IPS DF 4.7 (cell line): ENCODE data around the gene PIK3CB.
"Not testable (repeated sequence)": the region's sequence is repeated elsewhere in the genome, so short reads cannot be mapped to it uniquely, and the experiment has no call there.

Experiments used
- DNase-seq: peaks from one replicate; pipeline ENCODE4 v3.0.0-alpha.2; 2013; ENCODE audit warnings: low spot score; ENCODE audit errors: extremely low read depth

Gene PIK3CB

GRCh38 chr3:138761002-138761401 is 73.7 kb downstream of the PIK3CB start:
- no peak for DNase-seq

DNA sequence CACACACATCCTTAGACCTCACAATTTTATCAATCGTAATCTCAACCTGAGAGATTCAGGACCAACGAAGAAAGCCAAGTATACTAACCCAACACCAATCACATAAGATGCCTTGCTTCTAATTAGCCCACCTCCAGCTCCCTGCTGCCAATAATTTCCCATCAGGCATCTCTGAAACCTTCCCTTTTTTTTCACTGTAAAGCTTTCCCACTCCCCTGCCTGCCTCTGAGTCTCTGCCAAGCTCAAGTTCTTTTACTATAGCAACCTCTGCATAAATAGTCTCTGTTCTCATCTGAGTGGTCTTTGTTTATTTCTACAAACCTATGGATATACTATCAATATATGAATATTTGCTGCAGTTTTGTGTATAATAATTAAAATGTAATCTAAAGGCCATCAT is 86.5 kb downstream of the PIK3CB start:
- no peak for DNase-seq

DNA sequence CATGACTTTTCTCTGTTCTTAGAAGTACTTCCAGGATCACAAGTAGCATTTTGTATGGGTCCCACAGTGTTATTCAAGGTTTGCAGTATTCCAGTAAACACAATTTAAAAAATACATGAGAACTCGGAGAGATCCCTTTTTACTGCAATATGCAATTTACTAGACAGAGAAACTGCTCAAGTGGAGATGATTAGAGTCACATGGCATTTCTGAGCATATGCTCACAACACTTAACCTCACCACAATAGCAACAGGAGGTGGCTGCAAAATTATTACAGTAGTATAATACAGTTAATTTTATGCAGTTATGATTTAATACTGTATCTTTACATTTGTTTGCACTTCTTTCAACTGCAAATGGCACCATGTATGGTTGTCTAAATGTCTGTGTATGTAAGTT is 87.5 kb downstream of the PIK3CB start:
- no peak for DNase-seq

DNA sequence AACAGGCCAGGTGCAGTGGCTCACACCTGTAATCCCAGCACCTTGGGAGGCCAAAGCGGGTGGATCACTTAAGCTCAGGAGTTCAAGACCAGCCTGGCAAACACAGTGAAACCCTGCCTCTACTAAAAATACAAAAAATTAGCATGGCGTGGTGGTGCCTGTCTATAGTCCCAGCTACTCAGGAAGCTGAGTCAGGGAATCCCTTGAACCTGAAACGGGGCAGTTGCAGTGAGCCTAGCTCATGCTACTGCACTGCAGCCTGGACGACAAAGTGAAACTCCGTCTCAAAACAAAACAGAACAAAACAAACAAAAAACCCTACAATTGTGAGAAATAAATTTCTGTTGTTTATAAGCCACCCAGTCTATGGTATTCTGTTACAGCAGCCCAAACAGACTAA is 94.7 kb downstream of the PIK3CB start:
- DNase-seq = no peak

- DNase-seq = no peak
Observed at GRCh38 chr3:138732456-138732855, 102.3 kb downstream of the PIK3CB start.

GRCh38 chr3:138726946-138727730 is 107.6 kb downstream of the PIK3CB start:
- no peak for DNase-seq

GRCh38 chr3:138726042-138726441 is 108.7 kb downstream of the PIK3CB start:
- DNase-seq = not testable (repeated sequence)

DNA sequence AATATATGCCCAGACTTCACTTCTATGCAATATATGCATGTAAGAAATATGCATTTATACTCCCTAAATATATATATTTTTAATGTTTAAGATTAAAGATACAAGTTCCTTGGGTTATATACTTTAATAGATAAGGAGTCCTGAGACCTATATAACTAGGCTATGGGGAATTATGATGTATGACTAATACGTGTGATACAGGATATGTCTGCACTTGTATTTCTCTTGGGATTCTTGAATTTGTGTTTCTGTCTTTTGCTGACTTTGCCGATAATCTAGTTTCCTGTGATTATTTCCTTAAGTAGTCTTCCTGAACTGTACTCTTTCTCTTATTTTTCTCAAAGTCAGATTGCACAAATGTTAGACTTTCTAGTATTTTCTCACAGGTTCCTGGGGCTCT is 109.6 kb downstream of the PIK3CB start:
- DNase-seq = no peak

GRCh38 chr3:138724443-138724842 is 110.3 kb downstream of the PIK3CB start:
- no peak for DNase-seq

DNA sequence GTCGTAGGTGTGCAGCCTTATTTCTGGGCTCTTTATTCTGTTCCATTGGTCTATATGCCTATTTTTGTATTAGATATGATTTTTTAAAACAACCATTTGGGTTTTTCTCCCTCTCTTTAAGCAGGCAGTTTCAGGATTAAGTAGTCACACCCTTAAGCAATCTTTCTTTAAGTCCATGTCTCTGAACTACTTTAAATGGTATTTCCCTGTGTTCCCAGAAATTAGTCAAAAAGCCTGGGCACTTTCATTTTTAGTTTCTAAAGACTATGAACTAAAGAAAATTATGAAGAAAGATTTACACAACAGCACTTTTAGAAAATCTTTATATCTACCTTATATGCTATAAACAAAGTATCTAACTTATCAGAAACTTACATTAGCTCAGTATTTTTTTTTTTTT is 115.9 kb downstream of the PIK3CB start:
- no peak for DNase-seq

DNA sequence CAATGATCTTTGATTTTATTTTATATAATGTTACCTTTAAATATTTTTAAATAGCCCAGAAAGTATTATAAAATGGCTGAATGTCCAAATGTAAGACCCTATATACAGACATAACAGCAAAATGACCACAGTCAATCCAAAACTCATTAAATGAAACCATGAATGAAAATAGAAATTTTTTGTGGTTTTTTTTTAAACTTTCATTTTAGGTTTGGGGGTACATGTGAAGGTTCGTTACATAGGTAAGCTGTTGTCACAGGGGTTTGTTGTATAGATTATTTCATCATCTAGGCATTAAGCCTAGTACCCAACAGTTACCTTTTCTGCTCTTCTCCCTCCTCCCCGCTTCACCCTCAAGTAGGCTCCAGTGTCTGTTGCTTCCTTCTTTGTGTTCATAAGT is 117.4 kb downstream of the PIK3CB start:
- DNase-seq = no peak

DNA sequence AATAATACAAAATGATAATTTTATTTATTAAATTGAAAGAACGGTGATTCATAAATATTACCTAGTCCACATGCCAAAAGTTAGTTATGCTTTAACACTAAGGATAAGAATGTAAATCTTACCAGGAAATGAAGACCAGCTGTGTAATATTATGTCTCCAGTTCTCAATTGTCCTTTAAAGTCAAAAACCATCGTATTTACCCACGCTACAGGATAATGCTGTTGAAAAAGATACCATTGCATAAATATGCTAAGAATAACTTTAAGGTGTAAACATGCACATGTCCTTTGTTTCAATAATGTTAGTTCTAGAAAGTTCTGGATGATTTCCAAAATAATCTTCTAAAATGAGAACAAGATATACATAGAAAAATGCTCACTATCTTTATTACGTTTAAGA is 122.6 kb downstream of the PIK3CB start:
- no peak for DNase-seq

GRCh38 chr3:138705675-138706074 is 129.1 kb downstream of the PIK3CB start:
- no peak for DNase-seq

- DNase-seq = no peak
Observed at GRCh38 chr3:138696666-138697370, 137.9 kb downstream of the PIK3CB start.

- DNase-seq = no peak
Observed at GRCh38 chr3:138694287-138695007, 140.3 kb downstream of the PIK3CB start.

DNA sequence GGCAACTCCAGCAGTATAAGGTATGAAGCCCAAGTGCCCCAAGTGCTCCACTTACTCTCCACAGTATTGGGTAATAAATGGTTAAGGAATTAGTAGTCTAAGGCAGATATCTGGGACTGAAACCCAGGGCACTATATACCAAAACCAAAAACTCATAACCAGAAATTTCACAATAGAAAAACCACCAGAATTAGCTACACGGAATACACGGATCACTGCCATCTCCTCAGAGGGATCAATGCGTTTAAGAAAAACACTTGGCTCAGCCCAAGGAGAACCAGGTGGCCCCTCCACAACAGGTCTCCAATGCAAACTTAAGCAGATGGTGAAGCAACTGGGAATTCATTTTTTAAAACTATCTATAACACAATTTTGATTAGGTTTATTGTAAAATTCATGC is 142.6 kb downstream of the PIK3CB start:
- no peak for DNase-seq

DNA sequence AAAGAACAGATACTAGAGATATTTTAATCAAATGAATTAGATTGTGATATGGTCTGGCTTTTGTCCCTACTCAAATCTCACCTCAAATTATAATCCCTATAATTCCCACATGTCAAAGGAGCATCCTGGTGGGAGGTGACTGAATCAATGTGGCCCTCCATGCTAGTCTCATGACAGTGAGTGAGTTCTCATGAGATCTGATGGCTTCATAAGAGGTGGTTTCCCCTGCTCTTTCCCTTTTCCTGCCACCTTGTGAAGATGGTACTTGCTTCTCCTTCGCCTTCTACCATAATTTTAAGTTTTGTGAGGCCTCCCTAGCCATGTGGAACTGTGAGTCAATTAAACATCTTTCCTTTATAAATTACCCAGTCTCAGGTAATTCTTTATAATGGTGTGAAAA is 143.4 kb downstream of the PIK3CB start:
- DNase-seq = no peak

DNA sequence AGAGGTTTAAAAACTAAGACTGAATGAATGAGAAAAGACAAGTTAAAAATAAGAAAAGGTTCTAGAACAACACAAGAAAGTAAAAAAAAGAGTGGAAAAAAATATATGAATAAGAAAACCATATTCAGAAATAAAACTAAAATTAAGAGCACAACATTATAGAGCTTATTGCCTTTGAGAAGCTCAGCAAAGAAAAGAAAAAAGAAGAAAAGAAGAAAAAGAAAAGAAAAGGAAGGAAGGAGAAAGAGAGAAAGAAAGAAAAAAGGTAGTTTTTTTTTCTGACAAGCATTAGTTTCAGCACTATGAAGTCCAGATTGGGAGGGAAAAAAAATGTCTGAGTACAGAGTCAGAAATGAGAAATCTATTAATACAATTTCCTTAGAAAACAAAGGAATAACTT is 144.7 kb downstream of the PIK3CB start:
- no peak for DNase-seq

DNA sequence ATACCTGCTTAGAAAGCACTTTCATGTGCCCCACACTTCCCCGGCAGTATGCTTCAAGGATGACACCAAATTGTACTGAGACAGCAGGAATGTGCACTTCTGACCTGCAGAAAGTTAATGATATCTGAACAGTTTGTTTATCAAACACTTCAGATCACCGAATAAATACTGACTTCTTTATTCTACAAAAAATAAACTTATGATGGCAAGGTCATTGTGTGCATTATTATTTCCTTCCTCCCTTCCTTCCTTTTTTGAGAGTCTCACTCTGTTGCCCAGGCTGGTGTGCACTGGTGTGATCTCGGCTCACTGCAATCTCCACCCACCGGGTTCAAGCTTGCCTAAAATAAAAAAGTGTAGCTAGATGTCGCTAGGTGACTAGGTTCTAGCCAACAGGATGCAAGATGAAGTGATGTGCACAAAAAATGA is 145.8 kb downstream of the PIK3CB start:
- DNase-seq = no peak

- no peak for DNase-seq
Observed at GRCh38 chr3:138687236-138687635, 147.5 kb downstream of the PIK3CB start.

- DNase-seq = no peak
Observed at GRCh38 chr3:138686771-138687221, 147.9 kb downstream of the PIK3CB start.

DNA sequence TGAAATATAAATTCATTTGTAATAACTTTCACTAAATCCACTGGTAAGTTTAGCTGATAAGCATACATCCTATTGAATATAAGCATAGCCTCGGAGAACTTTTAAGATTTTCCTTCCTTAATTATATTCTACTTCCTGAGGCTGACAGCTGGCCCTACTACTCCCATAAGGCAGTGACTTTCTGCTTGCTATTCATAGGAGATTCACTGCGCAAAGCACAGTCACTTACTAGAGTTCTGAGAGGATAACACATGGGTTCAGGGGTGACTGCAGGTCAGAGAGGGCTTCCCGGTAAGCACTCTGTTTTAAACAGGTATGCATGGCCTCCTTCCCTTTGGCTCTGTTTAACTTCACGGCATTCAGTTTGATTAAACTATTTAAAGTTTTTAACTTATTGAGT is 150.3 kb downstream of the PIK3CB start:
- DNase-seq = no peak
